ENCODE measurements around the gene SNX32.

SNX32 gene

DNA sequence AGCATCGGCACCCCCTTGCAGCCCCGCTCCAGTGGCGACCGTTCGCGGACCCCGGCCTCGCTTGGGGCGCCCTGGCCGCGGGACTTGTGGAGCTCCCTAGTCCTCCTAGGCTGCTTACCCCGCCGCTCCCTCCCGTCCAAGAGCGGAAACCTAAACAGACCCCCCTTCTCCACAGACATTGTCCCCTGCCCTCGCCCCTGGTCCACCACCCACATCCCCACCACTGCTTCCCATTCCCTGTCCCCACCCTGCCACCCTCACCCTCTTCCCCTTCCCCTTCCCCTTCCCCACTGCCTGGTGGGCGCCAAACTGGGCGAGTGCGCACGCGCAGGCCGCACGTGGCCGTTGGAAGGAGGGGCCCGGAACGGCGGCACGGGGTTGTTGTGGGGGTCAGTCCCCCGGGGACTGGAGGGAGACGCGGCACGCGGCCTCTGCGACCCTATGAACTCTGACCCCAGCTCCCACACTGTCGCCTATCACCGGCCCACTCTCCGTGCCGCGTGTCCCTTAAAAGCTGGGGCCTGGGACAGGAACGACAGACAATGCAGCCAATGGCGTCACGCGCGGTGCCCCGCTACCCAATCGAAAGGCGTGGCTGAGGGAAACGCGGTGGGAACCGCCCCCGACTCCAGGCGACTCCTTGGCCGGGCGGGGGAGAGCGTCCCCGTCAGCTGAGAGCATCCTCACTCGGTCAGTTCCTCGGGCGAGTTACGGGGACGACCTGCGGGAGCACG lies at the start of gene SNX32:
Gene SNX32, plus strand, starts transcription at position 667 of the 734 bp plus-strand sequence. CDS start 103 bp downstream, outside the sequence.
- DNase-seq, result peak; percentile 90

- no peak for DNase-seq
Measured at GRCh38 chr11:65785319-65786007, 48.3 kb upstream of the SNX32 start.

DNA sequence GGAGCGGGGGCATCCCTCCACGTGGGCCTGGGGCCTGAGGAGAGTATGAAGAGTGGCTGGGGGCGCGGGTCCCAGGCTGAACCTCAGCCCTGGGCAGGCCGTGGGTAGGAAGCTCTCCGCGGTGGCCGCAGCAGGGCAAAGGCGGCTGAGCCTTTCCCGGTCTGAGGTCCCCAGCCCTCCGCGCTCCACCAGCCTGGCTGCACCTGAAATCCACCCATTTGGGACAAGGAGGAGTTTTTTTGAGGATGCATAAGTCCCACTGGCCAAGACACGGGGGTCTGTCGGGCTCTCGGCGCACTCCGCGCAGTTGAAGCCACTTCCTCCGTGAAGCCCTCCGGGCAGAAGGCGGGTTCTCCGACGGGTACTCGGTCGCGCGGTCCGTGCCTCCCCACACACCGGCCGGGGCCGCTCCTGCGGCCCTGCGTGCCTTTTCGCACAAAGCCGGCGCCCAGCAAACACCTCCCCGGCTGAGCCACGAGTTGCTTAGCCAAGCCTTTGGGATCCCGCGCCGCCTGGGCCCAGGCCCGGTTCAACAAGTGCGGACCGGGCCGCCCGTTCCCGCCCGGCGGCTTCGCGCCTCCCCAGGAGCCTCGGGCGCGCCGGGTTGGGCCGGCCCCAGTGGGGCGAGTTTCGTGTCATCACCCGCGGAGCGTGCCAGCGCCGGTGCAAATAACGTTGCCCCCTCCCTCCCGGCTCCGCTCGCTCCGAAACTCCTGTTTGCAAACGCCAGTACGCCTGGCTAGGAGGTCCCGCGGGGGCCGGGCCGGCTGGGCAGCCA lies 47.6 kb upstream of the SNX32 start:
- DNase-seq, result no peak

DNA sequence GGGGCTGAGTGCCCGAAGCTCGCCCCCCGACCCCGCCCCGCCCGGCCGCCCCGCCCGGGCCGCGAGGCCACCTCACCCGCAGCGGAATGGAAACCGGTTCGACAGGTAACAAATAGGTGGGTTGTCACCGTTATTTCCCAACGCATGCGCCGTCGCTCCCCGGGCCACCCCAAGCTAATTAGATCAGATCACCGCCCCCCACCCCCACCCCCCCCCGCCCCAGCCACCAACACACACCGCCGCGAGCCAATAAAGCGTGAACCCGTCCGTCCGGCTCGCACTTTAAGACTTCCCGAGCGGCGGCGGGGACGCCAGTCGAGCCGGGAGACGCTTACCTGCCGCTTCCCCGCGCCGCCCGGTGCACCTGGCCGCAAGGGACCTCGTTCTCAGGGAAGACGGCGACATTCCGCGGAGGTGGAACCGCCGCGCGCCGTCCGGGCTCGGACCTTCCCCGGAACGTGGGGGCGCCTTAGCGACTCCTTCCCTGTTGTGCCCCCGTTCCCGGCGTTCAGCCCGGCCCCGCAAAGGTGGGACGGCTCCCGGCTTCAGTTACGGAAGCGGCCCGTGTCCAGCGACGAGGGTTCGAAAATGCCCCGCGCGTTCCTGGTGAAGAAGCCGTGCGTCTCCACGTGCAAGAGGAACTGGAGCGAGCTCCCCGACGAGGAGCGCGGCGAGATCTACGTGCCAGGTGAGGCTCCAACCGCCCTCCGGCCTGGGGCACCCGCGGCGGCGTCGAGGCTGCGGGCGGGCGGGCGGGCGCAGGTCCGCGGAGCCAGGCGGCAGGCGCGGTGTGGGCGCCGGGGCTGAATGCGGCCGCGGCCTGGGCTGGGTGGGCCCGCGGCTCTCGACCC lies 46.8 kb upstream of the SNX32 start, which contains the start of gene OVOL1:
Gene OVOL1, plus strand, starts transcription at position 278 of the 851 bp plus-strand sequence. Its CDS starts 311 bp downstream, at position 589.
- DNase-seq, result peak; percentile 57

GRCh38 chr11:65787649-65788622 lies 45.8 kb upstream of the SNX32 start:
- no peak for DNase-seq

DNA sequence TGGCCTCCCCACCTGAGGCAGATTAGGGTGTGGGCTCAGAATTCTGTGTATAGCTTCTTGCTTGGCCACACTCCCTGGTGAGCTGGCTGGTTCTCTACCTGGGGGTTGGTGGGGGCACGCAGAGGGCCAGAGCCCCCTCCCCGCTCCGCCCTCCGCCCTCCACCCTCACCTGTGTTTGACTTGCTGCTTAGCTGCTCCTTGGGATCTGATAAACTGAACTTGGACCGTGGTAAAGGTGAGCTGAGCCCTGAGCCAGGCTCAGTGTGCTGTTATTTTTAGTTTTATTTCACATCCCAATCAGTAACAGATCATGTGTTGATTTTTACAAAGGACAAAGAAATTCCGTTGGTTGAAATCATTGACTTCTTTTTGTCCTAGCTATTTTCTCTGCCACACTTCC lies 44.9 kb upstream of the SNX32 start:
- no peak for DNase-seq

GRCh38 chr11:65789230-65790103 lies 44.3 kb upstream of the SNX32 start:
- no peak for DNase-seq

GRCh38 chr11:65790104-65790901 lies 43.5 kb upstream of the SNX32 start:
- DNase-seq, result no peak

DNA sequence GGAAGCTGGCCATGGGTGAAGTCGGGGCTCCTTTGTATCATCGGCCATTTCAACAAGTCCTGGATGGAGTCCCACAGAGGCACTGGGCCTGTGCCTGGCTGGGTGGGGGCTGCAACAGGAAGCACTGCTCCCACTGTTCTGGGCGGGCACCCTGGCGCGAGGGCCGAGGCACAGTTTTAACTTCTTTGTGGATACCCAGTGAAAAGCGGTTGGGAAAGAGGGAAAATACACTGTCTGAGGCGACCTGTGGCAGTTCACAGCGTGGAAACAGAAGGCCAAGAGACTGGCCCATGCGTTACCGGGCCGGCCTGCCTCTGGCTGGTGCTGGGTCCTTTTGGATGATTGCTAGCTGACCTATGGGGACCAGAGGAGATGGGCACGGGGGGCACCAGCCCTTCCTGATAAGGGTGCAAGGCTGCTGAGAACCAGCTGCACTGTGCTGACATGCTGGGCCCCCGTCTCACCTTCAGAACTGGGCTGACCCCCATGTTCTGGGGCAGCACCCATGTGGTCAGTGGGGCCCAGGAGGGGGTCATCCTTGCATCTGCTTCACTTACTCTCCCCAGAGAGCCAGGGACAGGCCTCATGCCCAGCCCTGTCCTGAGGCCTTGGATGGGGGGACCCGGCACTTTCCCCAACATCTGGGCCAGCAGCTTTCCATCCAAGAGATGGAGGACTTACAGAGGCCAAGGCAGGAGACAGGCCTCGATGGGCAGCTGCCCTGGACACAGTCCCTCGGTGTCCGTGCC lies 42.7 kb upstream of the SNX32 start:
- DNase-seq, result no peak

GRCh38 chr11:65791719-65792213 lies 42.0 kb upstream of the SNX32 start:
- peak; percentile 86 for DNase-seq

GRCh38 chr11:65792456-65792855 lies 41.3 kb upstream of the SNX32 start:
- no peak for DNase-seq

DNA sequence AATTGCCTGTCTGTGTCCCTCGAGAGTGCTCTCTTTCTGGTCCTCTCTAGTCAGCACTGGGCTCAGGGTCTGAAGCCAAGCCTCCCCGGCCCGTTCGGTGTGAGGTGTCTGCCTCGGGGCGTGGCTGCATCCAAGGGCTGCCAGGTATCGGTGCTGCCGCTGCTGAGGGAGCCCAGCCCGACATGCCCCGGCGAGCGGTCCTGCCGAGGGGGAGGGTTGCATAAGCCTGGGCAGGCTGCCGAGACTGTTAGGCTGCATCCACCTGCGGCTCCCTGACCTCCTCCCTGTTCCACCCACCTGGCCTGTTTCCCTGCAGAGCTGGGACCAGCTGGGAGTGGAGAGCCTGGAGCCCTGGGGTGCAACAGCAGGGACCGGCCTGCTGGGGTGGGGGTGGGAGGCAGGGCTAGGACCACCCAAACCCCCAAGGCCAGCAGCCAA lies 40.6 kb upstream of the SNX32 start:
- DNase-seq, result peak; percentile 89

GRCh38 chr11:65793625-65794400 lies 40.0 kb upstream of the SNX32 start:
- DNase-seq, result peak; percentile 24

DNA sequence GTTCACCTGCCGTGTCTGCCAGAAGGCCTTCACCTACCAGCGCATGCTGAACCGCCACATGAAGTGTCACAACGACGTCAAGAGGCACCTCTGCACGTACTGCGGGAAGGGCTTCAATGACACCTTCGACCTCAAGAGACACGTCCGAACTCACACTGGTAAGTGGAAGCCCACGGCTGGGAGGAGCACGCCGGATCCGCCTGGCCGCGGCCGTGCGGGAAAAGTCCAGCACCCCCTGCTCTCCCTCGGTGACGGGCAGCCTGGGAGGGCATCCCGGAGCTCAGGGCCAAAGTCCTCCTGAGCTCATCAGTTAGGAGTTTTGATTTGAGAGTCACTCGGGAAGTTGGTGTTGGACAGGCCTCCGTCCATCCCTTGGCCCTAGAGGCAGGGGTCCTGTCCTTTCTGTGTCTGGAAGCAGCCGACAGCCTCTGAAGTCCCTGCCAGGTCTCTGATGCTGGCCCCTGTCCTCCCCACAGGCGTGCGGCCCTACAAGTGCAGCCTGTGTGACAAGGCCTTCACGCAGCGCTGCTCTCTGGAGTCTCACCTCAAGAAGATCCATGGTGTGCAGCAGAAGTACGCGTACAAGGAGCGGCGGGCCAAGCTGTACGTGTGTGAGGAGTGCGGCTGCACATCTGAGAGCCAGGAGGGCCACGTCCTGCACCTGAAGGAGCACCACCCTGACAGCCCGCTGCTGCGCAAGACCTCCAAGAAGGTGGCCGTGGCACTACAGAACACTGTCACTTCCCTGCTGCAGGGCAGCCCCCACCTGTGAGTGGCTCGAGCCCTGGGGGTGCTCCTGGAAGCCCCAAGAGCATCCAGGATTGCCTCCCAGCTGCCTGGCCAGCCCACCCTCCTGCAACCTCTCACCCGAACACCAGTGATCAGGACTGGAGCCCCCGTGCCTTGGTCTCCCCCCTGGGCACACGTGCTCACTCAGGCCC lies 38.9 kb upstream of the SNX32 start:
- no peak for DNase-seq

GRCh38 chr11:65796726-65797601 lies 36.8 kb upstream of the SNX32 start:
- no peak for DNase-seq
